ENCODE results near the gene GPR42.
"Not testable (repeated sequence)": the region's sequence is repeated elsewhere in the genome, so short reads cannot be mapped to it uniquely, and the experiment has no call there.

GPR42 gene

DNA sequence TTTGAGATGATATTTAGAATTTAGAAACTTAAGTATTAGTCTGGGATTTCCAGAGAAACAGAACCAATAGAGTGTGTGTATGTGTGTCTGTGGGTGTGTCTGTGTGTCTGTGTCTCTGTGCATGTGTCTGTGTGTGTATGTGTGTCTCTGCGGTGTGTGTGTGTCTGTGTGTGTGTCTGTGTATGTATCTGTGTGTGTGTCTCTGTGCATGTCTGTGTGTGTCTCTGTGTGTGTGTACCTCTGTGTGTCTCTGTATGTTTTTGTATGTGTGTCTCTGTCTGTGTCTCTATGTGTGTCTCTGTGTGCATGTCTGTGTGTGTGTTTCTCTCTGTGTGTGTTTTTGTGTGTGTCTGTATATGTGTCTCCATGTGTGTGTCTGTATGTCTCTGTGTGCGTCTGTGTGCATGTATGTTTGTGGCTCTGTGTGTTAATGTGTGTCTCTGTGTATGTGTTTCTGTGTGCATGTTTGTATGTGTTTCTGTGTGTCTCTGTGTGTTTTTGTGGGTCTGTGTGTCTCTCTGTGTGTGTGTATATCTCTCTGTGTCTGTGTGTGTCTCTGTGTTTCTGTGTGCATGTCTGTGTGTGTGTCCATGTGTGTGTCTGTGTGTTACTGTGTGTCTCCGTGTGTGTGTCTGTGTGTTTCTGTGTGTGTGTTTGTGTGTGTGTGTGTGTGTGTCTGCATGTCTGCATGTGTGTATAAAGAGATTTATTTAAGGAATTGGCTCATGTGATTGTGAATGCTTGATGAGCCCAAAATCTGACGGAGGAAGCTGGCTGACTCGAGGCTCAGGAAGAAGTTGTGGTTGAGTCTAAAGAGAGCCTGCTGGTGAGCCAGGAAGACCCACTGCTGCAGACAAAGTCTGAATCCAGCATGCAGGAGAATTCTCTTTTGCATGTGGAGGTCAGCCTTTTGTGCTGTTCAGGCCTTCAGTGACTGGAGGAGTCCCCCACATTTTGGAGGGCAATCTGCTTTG lies 22.2 kb downstream of the GPR42 start:
- in situ Hi-C loops (cut with HindIII; ENCODE audit: low sequenced_read_pairs) = no loop called here

GRCh38 chr19:35395382-35396199 lies 24.7 kb downstream of the GPR42 start:
- in situ Hi-C loops (cut with HindIII; ENCODE audit: low sequenced_read_pairs) = no loop called here

DNA sequence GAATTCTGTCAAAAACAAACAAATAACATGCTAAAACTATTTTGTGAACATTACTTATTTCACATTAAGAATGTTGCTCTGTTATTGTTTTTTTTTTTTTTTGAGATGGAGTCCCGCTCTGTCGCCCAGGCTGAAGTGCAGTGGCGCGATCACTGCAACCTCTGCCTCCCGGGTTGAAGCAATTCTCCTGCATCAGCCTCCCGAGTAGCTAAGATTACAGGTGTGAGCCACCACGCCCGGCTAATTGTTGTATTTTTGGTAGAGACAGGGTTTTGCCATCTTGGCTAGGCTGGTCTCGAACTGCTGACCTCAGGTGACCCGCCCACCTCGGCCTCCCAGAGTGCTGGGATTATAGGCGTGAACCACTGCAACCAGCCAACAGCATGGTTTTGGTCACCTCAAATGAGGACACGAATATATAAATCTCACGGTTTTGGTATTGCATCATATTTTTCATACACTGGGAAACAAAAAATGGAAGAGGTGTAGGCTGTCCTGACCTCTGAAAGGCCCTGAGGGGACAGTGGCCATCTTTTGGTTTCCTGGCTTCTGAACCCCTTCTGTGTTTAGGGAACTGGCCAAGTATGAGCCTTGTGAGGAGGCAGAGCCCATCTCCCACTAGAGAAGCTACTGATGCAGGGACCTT lies 25.5 kb downstream of the GPR42 start:
- in situ Hi-C loops (cut with HindIII; ENCODE audit: low sequenced_read_pairs) = no loop called here

- in situ Hi-C loops (cut with HindIII; ENCODE audit: low sequenced_read_pairs) = no loop called here
Observed at GRCh38 chr19:35397064-35397463, 26.2 kb downstream of the GPR42 start.

DNA sequence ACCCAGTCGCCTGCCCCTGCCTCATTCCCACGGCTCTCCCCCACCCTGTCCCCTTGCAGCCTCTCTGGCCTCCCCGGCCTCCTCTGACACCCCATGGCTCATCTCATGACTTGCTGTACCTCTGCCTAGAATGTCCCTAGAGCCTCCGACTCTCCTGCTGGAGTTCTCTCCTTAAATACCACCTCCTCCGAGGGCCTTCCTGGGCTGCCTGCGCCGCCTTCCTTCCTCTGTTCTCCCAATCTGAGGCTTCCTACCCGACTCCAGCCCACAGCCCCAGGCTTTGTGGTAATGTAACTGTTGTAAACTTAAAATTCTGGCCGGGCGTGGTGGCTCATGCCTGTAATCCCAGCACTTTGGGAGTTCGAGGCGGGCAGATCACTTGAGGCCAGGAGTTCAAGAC lies 27.7 kb downstream of the GPR42 start:
- in situ Hi-C loops (cut with HindIII; ENCODE audit: low sequenced_read_pairs) = no loop called here

DNA sequence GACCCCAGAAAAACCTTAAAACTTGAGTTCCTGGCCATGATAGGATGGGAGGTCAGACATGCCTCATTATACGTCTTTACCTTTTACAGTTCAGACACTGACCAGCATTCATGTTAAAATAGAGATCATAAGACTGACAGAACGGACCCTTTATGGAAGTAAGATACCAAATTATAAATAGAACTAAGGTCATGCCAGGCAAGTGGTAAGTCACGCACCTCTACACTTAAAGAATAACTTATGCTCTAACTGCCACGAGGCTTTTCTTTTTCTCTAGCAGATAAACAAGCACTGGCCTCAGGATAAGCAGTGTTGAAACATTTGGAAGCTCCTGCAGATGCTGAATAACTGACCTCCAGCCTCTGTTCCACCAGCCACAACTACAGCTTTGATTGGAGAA lies 28.4 kb downstream of the GPR42 start:
- in situ Hi-C loops (cut with HindIII; ENCODE audit: low sequenced_read_pairs) = no loop called here

DNA sequence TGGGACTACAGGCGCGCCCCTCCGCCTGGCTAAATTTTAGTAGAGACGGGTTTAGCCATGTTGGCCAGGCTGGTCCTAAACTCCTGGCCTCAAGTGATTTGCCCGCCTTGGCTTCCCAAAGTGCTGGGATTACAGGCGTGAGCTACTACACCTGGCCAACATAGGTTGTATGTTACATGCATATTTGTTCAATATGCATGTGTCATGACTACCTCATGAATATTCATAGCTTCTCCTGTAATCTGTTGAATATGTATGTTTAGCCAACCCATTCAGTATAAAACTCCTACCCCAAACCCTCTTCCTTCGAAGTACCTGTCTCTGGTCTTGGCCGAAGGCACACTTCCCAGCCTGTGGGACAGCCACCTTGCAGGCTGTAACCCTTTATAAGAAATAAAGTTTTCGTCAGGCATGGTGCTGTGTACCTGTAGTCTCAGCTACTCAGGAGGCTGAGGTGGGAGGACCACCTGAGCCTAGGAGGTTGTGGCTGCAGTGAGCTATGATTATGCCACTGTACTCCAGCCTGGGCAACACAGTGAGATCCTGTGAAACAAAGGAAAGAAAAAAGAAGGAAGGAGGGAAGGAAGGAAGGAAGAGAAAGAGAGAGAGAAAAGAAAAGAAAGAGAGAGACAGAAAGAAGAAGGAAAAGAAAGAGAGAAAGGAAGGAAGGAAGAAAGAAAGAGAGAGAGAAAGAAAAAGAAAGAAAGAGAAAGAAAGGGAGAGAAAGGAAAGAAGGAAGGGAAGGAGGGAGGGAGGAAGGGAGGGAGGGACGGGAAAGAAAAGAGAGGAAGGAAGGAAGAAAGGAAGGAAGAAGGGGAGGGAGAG lies 29.3 kb downstream of the GPR42 start:
- in situ Hi-C loops (cut with HindIII; ENCODE audit: low sequenced_read_pairs) = no loop called here

GRCh38 chr19:35400773-35401100 lies 29.9 kb downstream of the GPR42 start:
- in situ Hi-C loops (cut with HindIII; ENCODE audit: low sequenced_read_pairs) = no loop called here

GRCh38 chr19:35401416-35401815 lies 30.5 kb downstream of the GPR42 start:
- in situ Hi-C loops (cut with HindIII; ENCODE audit: low sequenced_read_pairs) = not testable (repeated sequence)

GRCh38 chr19:35403116-35403760 lies 32.4 kb downstream of the GPR42 start:
- in situ Hi-C loops (cut with HindIII; ENCODE audit: low sequenced_read_pairs) = no loop called here

DNA sequence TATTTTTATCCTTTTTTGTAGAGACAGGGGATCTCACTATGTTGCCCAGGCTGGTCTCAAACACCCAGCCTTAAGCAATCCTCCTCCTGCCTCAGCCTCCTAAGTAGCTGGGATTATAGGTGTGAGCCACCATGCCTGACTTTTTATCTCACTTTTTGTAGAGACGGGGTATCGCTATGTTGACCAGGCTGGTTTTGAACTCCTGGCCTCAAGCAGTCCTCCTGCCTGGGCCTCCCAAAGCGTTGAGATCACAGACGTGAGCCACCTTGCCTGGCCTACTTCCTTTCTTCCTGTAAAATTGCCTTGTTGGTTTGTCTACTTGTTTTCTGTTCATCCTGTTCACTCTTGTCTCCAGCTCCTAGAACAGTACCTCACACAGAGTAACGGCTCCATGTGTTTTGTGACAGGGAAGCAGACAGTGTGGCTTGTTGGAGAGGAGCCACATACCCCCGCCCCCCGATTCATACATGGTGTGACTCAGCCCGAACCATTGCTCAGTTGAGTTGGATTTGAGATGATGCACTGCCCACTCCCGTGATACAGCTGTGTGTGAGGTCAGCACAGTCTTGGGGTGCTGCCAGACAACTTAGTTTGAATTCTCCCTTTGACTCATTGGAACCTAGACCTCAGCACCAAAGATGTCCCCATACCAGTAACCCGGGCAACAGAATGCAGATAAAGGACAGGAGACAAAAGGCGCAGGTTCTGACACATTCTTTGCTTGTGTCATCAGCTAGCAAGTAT lies 34.2 kb downstream of the GPR42 start:
- in situ Hi-C loops (cut with HindIII; ENCODE audit: low sequenced_read_pairs) = no loop called here

DNA sequence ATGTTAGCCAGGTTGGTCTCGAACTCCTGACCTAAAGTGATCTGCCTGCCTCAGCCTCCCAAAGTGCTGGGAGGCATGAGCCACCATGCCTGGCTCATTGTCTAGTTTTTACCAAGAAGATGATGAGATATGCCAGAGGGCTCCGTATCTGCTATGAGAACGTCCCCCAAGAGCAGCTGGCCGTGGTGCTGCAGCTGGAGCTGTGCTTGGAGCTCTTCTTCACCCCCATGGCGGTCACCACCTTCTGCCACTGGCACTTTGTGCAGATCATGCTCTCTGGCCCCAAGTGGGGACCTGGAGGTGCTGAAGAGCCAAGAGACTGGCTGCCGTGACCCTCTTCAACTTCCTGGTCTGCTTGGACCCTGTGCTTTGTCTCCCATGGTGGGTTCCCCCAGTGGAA lies 36.8 kb downstream of the GPR42 start:
- in situ Hi-C loops (cut with HindIII; ENCODE audit: low sequenced_read_pairs) = no loop called here

- in situ Hi-C loops (cut with HindIII; ENCODE audit: low sequenced_read_pairs) = no loop called here
Observed at GRCh38 chr19:35408284-35409171, 37.7 kb downstream of the GPR42 start.

GRCh38 chr19:35409191-35409590 lies 38.3 kb downstream of the GPR42 start:
- in situ Hi-C loops (cut with HindIII; ENCODE audit: low sequenced_read_pairs) = no loop called here

GRCh38 chr19:35410487-35410886 lies 39.6 kb downstream of the GPR42 start:
- in situ Hi-C loops (cut with HindIII; ENCODE audit: low sequenced_read_pairs) = no loop called here

DNA sequence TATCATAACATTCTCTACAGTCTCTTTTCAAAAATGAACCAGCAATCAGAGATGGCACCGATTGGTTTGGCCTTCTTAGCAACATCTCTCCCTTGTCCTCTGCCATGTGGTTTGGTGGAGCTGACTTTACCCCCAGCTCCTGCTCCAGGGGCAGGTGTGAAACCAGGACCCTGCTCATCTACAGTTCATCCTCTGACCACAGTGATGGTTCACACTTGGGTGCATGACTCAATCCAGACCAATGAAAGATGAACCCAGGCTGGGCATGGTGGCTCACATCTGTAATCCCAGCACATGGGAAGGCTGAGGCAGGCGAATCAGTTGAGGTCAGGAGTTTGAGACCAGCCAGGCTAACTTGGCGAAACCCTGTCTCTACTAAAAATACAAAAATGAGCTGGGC lies 43.6 kb downstream of the GPR42 start:
- in situ Hi-C loops (cut with HindIII; ENCODE audit: low sequenced_read_pairs) = no loop called here

GRCh38 chr19:35416331-35416730 lies 45.5 kb downstream of the GPR42 start:
- in situ Hi-C loops (cut with HindIII; ENCODE audit: low sequenced_read_pairs) = no loop called here

DNA sequence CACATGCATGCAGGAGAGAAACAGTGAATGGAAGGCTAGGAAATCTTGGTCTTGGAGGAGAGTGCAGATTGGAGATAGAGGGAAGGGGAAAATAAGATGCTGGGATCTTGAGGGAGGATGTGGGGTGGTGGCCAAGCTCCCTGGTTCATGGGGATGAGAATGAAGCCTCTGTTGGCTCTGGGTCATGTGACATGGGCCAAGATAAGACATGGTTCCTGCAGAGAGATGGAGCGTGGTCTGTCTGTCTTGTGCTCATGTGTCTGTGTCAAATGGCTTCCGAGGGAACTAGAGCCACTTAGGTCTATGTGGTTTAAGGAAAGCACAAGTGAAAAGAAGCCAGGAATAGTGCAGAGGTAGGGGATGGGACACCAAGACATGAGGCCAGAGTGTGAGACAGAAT lies 46.4 kb downstream of the GPR42 start:
- in situ Hi-C loops (cut with HindIII; ENCODE audit: low sequenced_read_pairs) = no loop called here
